Putamen (tissue), 1 donor: ENCODE data around the gene DCHS2.
A peak's percentile ranks its signal among the peaks of the same experiment; 100 is the strongest.

Experiments used
- DNase-seq: peaks from one replicate; pipeline ENCODE4 v3.0.0-alpha.2; 2016; ENCODE audit warnings: low spot score

The DCHS2 gene

GRCh38 chr4:154384012-154384411 lies 107.6 kb downstream of the DCHS2 start:
- DNase-seq = no peak

- no peak for DNase-seq
Measured at GRCh38 chr4:154376486-154376885, 115.1 kb downstream of the DCHS2 start.

GRCh38 chr4:154368060-154368459 lies 123.5 kb downstream of the DCHS2 start:
- no peak for DNase-seq

GRCh38 chr4:154367659-154368058 lies 123.9 kb downstream of the DCHS2 start:
- no peak for DNase-seq

GRCh38 chr4:154366956-154367355 lies 124.6 kb downstream of the DCHS2 start:
- DNase-seq = no peak

- DNase-seq = no peak
Measured at GRCh38 chr4:154364066-154364845, 127.3 kb downstream of the DCHS2 start.

- no peak for DNase-seq
Measured at GRCh38 chr4:154361450-154361849, 130.1 kb downstream of the DCHS2 start.

GRCh38 chr4:154360491-154360890 lies 131.1 kb downstream of the DCHS2 start:
- no peak for DNase-seq

- no peak for DNase-seq
Measured at GRCh38 chr4:154354883-154355282, 136.7 kb downstream of the DCHS2 start.

GRCh38 chr4:154349829-154350228 lies 141.8 kb downstream of the DCHS2 start:
- no peak for DNase-seq

GRCh38 chr4:154348657-154349056 lies 142.9 kb downstream of the DCHS2 start:
- no peak for DNase-seq

GRCh38 chr4:154345359-154345758 lies 146.2 kb downstream of the DCHS2 start:
- DNase-seq = no peak

GRCh38 chr4:154344686-154345085 lies 146.9 kb downstream of the DCHS2 start:
- no peak for DNase-seq

GRCh38 chr4:154343651-154344050 lies 147.9 kb downstream of the DCHS2 start:
- no peak for DNase-seq

GRCh38 chr4:154341448-154341847 lies 150.2 kb downstream of the DCHS2 start:
- no peak for DNase-seq

GRCh38 chr4:154335588-154335987 lies 156.0 kb downstream of the DCHS2 start:
- DNase-seq = no peak

- peak; percentile 14 for DNase-seq
Measured at GRCh38 chr4:154332681-154333421, 158.7 kb downstream of the DCHS2 start.

GRCh38 chr4:154329939-154330338 lies 161.7 kb downstream of the DCHS2 start:
- DNase-seq = no peak

- DNase-seq = peak; percentile 14
Measured at GRCh38 chr4:154329268-154329868, 162.2 kb downstream of the DCHS2 start.

- DNase-seq = no peak
Measured at GRCh38 chr4:154328030-154328429, 163.6 kb downstream of the DCHS2 start.

- DNase-seq = no peak
Measured at GRCh38 chr4:154320521-154320920, 171.1 kb downstream of the DCHS2 start.

GRCh38 chr4:154319736-154320135 lies 171.9 kb downstream of the DCHS2 start:
- DNase-seq = no peak
